IMR-90 (cell line): ENCODE results near the gene USP12. TPM values are rescaled to one million over a fixed set of nuclear protein-coding genes. Genes with fewer than 3 reads are reported as not detected.

ENCODE experiments used
- ATAC-seq: fragments of 200-7000 bp; cut with Tn5 transposase; 2 replicates; pipeline ENCODE4 v1.9.1; 2020; ENCODE audit warnings: low read depth, mild to moderate bottlenecking, moderate library complexity
- BruUV-seq: library from RNA; stranded (reverse); fragments of 400-500 nt; replicated peaks from 2 replicates; lab custom pipeline; 2021; lab: Mats Ljungman, UMichigan
- CTCF ChIA-PET: fragments of 300-600 bp; formaldehyde crosslinking; extraction: SDS; loops from one replicate; lab custom pipeline; 2021; ENCODE audit warnings: antibody characterized with exemption; lab: Yijun Ruan, JAX
- POLR2A ChIA-PET: fragments of 300-600 bp; sonication (Branson Sonifier 250); formaldehyde crosslinking; loops from one replicate; lab custom pipeline; 2022; ENCODE audit warnings: antibody characterized with exemption; ENCODE audit not compliant: unreplicated experiment; lab: Charles Lee
- DNase-seq: peaks from one replicate; pipeline ENCODE4 v3.0.0; 2013
- H2AFZ ChIP-seq: replicated peaks from 2 replicates; pipeline ENCODE3; 2013; ENCODE audit warnings: low read length, mild to moderate bottlenecking; ENCODE audit not compliant: poor library complexity
- H2AK5ac ChIP-seq: 2 replicates; pipeline ENCODE4 v1.6.1; 2013; ENCODE audit warnings: low read depth, low read length, inconsistent platforms
- H2AK9ac ChIP-seq: replicated peaks from 2 replicates; pipeline ENCODE3; 2013; ENCODE audit warnings: mild to moderate bottlenecking, low read depth, low read length, moderate library complexity; ENCODE audit not compliant: poor library complexity
- H2BK120ac ChIP-seq: 2 replicates; pipeline ENCODE4 v1.6.1; 2013; ENCODE audit warnings: low read depth, low read length, inconsistent platforms
- H2BK15ac ChIP-seq: 3 replicates; pipeline ENCODE4 v1.6.1; 2013; ENCODE audit warnings: low read depth, low read length, inconsistent platforms
- H2BK20ac ChIP-seq: 2 replicates; pipeline ENCODE4 v1.6.1; 2013; ENCODE audit warnings: low read depth, mild to moderate bottlenecking, inconsistent platforms, low read length, moderate library complexity
- H2BK5ac ChIP-seq: 2 replicates; pipeline ENCODE4 v1.6.1; 2013; ENCODE audit warnings: mild to moderate bottlenecking, low read depth, low read length, inconsistent platforms; ENCODE audit not compliant: poor library complexity, severe bottlenecking
- H3K14ac ChIP-seq: replicated peaks from 2 replicates; pipeline ENCODE4 v1.6.1; 2013; ENCODE audit warnings: low read depth, low read length, inconsistent platforms
- H3K18ac ChIP-seq: 2 replicates; pipeline ENCODE4 v1.6.1; 2013; ENCODE audit warnings: low read depth, low read length, control low read depth
- H3K23ac ChIP-seq: 2 replicates; pipeline ENCODE4 v1.6.1; 2013; ENCODE audit warnings: low read depth, low read length, inconsistent platforms
- H3K27ac ChIP-seq: 2 replicates; pipeline ENCODE4 v1.5.1; 2013; ENCODE audit warnings: mild to moderate bottlenecking, control low read depth, low read length; ENCODE audit not compliant: insufficient read depth
- H3K27me3 ChIP-seq: 2 replicates; pipeline ENCODE4 v1.6.1; 2013; ENCODE audit warnings: low read length; ENCODE audit not compliant: control insufficient read depth, insufficient read depth
- H3K36me3 ChIP-seq: 2 replicates; pipeline ENCODE4 v1.6.1; 2013; ENCODE audit warnings: low read length, mixed read lengths; ENCODE audit not compliant: control insufficient read depth, insufficient read depth
- H3K4ac ChIP-seq: 2 replicates; pipeline ENCODE4 v1.6.1; 2013; ENCODE audit warnings: low read depth, low read length, inconsistent platforms
- H3K4me1 ChIP-seq: 2 replicates; pipeline ENCODE4 v1.6.1; 2013; ENCODE audit warnings: low read length, mixed read lengths; ENCODE audit not compliant: control insufficient read depth, insufficient read depth
- H3K4me2 ChIP-seq: 2 replicates; pipeline ENCODE4 v1.6.1; 2013; ENCODE audit warnings: low read depth, mild to moderate bottlenecking, control low read depth, low read length, moderate library complexity
- H3K4me3 ChIP-seq: 2 replicates; pipeline ENCODE4 v1.5.1; 2013; ENCODE audit warnings: low read depth, mild to moderate bottlenecking, control low read depth, low read length, moderate library complexity; ENCODE audit not compliant: insufficient read depth
- H3K56ac ChIP-seq: 2 replicates; pipeline ENCODE4 v1.6.1; 2013; ENCODE audit warnings: low read length, inconsistent platforms; ENCODE audit not compliant: insufficient read depth; ENCODE audit errors: extremely low read depth
- H3K79me1 ChIP-seq, 2 experiments: 2 replicates each; pipeline ENCODE4 v1.6.1; 2013; ENCODE audit warnings: low read length in 2 of 2, inconsistent platforms in 1 of 2, low read depth in 1 of 2
- H3K9ac ChIP-seq: 2 replicates; pipeline ENCODE4 v1.6.1; 2013; ENCODE audit warnings: low read depth, low read length, control low read depth
- H3K9me1 ChIP-seq: 2 replicates; pipeline ENCODE4 v1.6.1; 2013; ENCODE audit warnings: low read length, inconsistent platforms; ENCODE audit not compliant: insufficient read depth
- H3K9me3 ChIP-seq: 2 replicates; pipeline ENCODE4 v1.6.1; 2013; ENCODE audit warnings: low read length; ENCODE audit not compliant: control insufficient read depth, insufficient read depth
- H4K20me1 ChIP-seq: 2 replicates; pipeline ENCODE4 v1.6.1; 2013; ENCODE audit warnings: low read length, inconsistent platforms; ENCODE audit not compliant: insufficient read depth
- H4K5ac ChIP-seq: 2 replicates; pipeline ENCODE4 v1.6.1; 2013; ENCODE audit warnings: mild to moderate bottlenecking, low read depth, low read length, control low read depth
- H4K8ac ChIP-seq, 2 experiments: 2 replicates each; pipeline ENCODE4 v1.6.1; 2013; ENCODE audit warnings: low read depth in 2 of 2, low read length in 2 of 2, control low read depth in 1 of 2, inconsistent platforms in 1 of 2
- H4K91ac ChIP-seq: 2 replicates; pipeline ENCODE4 v1.6.1; 2013; ENCODE audit warnings: low read depth, low read length, inconsistent platforms; ENCODE audit not compliant: insufficient read depth
- BHLHE40 ChIP-seq: fragments of 150-350 bp; IDR thresholded peaks from 2 replicates; pipeline ENCODE4 v1.6.1; 2016; ENCODE audit warnings: mild to moderate bottlenecking, low read depth, low read length
- CEBPB ChIP-seq: IDR thresholded peaks from 2 replicates; pipeline ENCODE4 v1.6.1; 2012; ENCODE audit warnings: low read depth, low read length, improper control_type of control experiment
- CTCF ChIP-seq: conservative IDR thresholded peaks from 2 replicates; pipeline ENCODE4 v1.5.1; 2012; ENCODE audit warnings: mild to moderate bottlenecking, low read depth, low read length, improper control_type of control experiment
- ELK1 ChIP-seq: fragments of 150-350 bp; IDR thresholded peaks from 2 replicates; pipeline ENCODE4 v1.6.1; 2016; ENCODE audit warnings: low read depth, mild to moderate bottlenecking, low read length, moderate library complexity, borderline replicate concordance
- FOS ChIP-seq: fragments of 150-350 bp; IDR thresholded peaks from 2 replicates; pipeline ENCODE4 v1.6.1; 2016; ENCODE audit warnings: low read depth, low read length
- MAFK ChIP-seq: IDR thresholded peaks from 2 replicates; pipeline ENCODE4 v1.6.1; 2012; ENCODE audit warnings: low read depth, low read length, improper control_type of control experiment
- MAZ ChIP-seq: IDR thresholded peaks from 2 replicates; pipeline ENCODE4 v1.6.1; 2012; ENCODE audit warnings: low read depth, mild to moderate bottlenecking, low read length, improper control_type of control experiment, moderate library complexity, borderline replicate concordance
- MXI1 ChIP-seq: IDR thresholded peaks from 2 replicates; pipeline ENCODE4 v1.6.1; 2012; ENCODE audit warnings: low read depth, mild to moderate bottlenecking, low read length, moderate library complexity, borderline replicate concordance
- RCOR1 ChIP-seq: IDR thresholded peaks from 2 replicates; pipeline ENCODE4 v1.6.1; 2012; ENCODE audit warnings: mild to moderate bottlenecking, low read length, improper control_type of control experiment; ENCODE audit not compliant: insufficient replicate concordance
- RFX5 ChIP-seq: IDR thresholded peaks from 2 replicates; pipeline ENCODE4 v1.8.0; 2012; ENCODE audit warnings: low read depth, mild to moderate bottlenecking, low read length, moderate library complexity
- SMC3 ChIP-seq: fragments of 150-350 bp; IDR thresholded peaks from 2 replicates; pipeline ENCODE4 v1.6.1; 2016; ENCODE audit warnings: low read depth, mild to moderate bottlenecking, antibody characterized with exemption, low read length, moderate library complexity
- WGBS, 2 experiments: methylation state at CpG; one replicate each; pipeline versions ENCODE4 v1.1.5 to v1.1.7; 2013; ENCODE audit warnings: missing lambda C conversion rate in 2 of 2; ENCODE audit not compliant: insufficient read length in 1 of 2; ENCODE audit errors: extremely low coverage in 2 of 2; 5-methylcytosine and 5-hydroxymethylcytosine counted together
- dilution Hi-C: fragments of 300-500 bp; cut with HindIII; formaldehyde crosslinking; loops from one replicate; pipeline ENCODE4 v1.14.3; 2018; ENCODE audit warnings: low sequenced_read_pairs; ENCODE audit not compliant: unreplicated experiment
- in situ Hi-C: fragments of 300-500 bp; cut with MboI; formaldehyde crosslinking; loops from 3 replicates; pipeline ENCODE4 v1.14.3; 2019; ENCODE audit warnings: low sequenced_read_pairs, inconsistent platforms, mixed read lengths
- intact Hi-C: fragments of 100-400 bp; cut with micrococcal nuclease; formaldehyde crosslinking; loops from 2 replicates; pipeline ENCODE4 v1.10.0; 2022
- polyA plus RNA-seq, 3 experiments: library from polyadenylated mRNA; depleted of rRNA; stranded (reverse); fragments of >200 nt; gene quantifications; 2 replicates each; pipeline ENCODE4 v1.2.3, GENCODE V29; 2012; ENCODE audit warnings: low replicate concordance in 1 of 3
- total RNA-seq: library from RNA; depleted of rRNA; stranded (reverse); fragments of >200 nt; gene quantifications from 2 replicates; pipeline ENCODE4 v1.2.3, GENCODE V29; 2012

USP12 gene
- total and polyA plus RNA-seq, 2 of the 4 experiments (the other 2 are of a cell fraction) = 11.8 to 16.5 TPM

GRCh38 chr13:27148900-27149299 lies 22.7 kb downstream of the USP12 start:
- H3K14ac ChIP-seq = no peak overlapping the region
- DNase-seq = no peak
- no peak overlapping the region for H2BK15ac ChIP-seq
- 0 out of 2 replicates have a peak, but pooled peaks cover 3% of the 10 kb centered on the region for H3K4me1 ChIP-seq
- ChIA-PET CTCF (no interaction called here), POLR2A (no interaction called here)
- no peak for TF ChIP-seq FOS
- no peak for TF ChIP-seq MAZ
- no peak for TF ChIP-seq RCOR1
- no peak for TF ChIP-seq CTCF
- no peak for TF ChIP-seq CEBPB
- no peak for TF ChIP-seq MAFK
- TF ChIP-seq BHLHE40 = no peak
- TF ChIP-seq MXI1 = no peak
- no peak for TF ChIP-seq SMC3
- TF ChIP-seq ELK1 = no peak
- TF ChIP-seq RFX5 = no peak
- H3K18ac ChIP-seq = no peak overlapping the region
- no peak overlapping the region for H2BK120ac ChIP-seq
- H3K4ac ChIP-seq = no peak overlapping the region
- H3K9me1 ChIP-seq = peaks cover 10% of the 10 kb centered on the region; the same call in 1 of the 2 replicates
- no peak overlapping the region for H4K8ac ChIP-seq
- intact Hi-C loops = no loop called here
- in situ Hi-C loops = no loop called here
- no peak overlapping the region for H3K4me2 ChIP-seq
- H2BK20ac ChIP-seq = no peak overlapping the region
- H4K5ac ChIP-seq = no peak overlapping the region
- no peak overlapping the region for H3K27ac ChIP-seq
- H2AK9ac ChIP-seq = no peak overlapping the region
- no peak overlapping the region for H3K23ac ChIP-seq
- H3K9me3 ChIP-seq = peaks cover under 1% of the 10 kb centered on the region; the same call in 1 of the 2 replicates
- H3K79me1 ChIP-seq = peaks cover 19 to 71% of the 10 kb centered on the region in 2 experiments
- H2AK5ac ChIP-seq = no peak overlapping the region
- peaks cover 2% of the 10 kb centered on the region; the same call in 1 of the 2 replicates for H3K36me3 ChIP-seq
- no TSS peak for BruUV-seq
- no peak overlapping the region for H3K9ac ChIP-seq
- no CpG with 5 or more reads among the region's 6 CpGs for WGBS, 2 experiments
- H4K20me1 ChIP-seq = peaks cover 76% of the 10 kb centered on the region
- H2BK5ac ChIP-seq = no peak overlapping the region
- no peaks in the 10 kb centered on the region for H3K27me3 ChIP-seq
- dilution Hi-C loops = no loop called here
- no peak overlapping the region for H2AFZ ChIP-seq
- no peak overlapping the region for H3K56ac ChIP-seq
- H3K4me3 ChIP-seq = no peak overlapping the region
- ATAC-seq = no peak
- no peak overlapping the region for H4K91ac ChIP-seq
